ENCODE measurements around the gene GTF2H3. TPM values are rescaled to one million over a fixed set of nuclear protein-coding genes. Genes with fewer than 3 reads are reported as not detected.

GTF2H3 gene
- total RNA-seq, 5 donors from 2014 or later (not counting 1 experiment from before 2014, with no cell fraction given), result 23.7 to 27.2 (median 24.9) TPM

GRCh38 chr12:123614110-123614509 is 19.5 kb upstream of the GTF2H3 start:
- peaks cover 22 to 88% of the 10 kb centered on the region in 2 donors for H3K36me3 ChIP-seq (ENCODE audit: control insufficient read depth in 2 of 2, extremely low read depth in 1 of 2, insufficient read depth in 1 of 2, low read length in 1 of 2)
- Mint-ChIP-seq H3K27me3 (no peaks in the 10 kb centered on the region), H3K4me3 (no peak overlapping the region), H3K36me3 (peaks cover 68% of the 10 kb centered on the region), H3K4me1 (peaks cover 0 to 3% (median 2%) of the 10 kb centered on the region in 3 donors), H3K27ac (no peak overlapping the region), H3K9me3 (no peaks in the 10 kb centered on the region)
- no peaks in the 10 kb centered on the region for H3K9me3 ChIP-seq
- no peak overlapping the region for H3K27ac ChIP-seq (ENCODE audit: low read length)
- CTCF ChIA-PET, result interaction anchor here in 1 of 2 donors (0.7 kb wide), 1 partner anchor 258 kb away, joined by 3 read pairs; no protein-coding TSS in a partner anchor
- no peaks in the 10 kb centered on the region for H3K27me3 ChIP-seq (replicated peaks in 1 of 2; ENCODE audit: control insufficient read depth in 2 of 2, extremely low read depth in 1 of 2, insufficient read depth in 2 of 2, low read length in 1 of 2)
- H3K4me3 ChIP-seq (ENCODE audit: control insufficient read depth in 1 of 2, extremely low read depth in 1 of 2, low read length in 1 of 2), result no peak overlapping the region
- DNase-seq (no peak), ATAC-seq (replicated peaks in 1 of 4) (no peak)
- POLR2A ChIA-PET, result no interaction called here
- H3K4me1 ChIP-seq (ENCODE audit: control insufficient read depth in 1 of 2, extremely low read depth in 1 of 2, insufficient read depth in 2 of 2, low read length in 2 of 2), result peaks cover 0 to 5% of the 10 kb centered on the region in 2 experiments
- no CpG with 5 or more reads among the region's 2 CpGs for WGBS (ENCODE audit: insufficient coverage)

GRCh38 chr12:123614531-123614930 is 19.1 kb upstream of the GTF2H3 start:
- Mint-ChIP-seq H3K4me3 (no peak overlapping the region), H3K27ac (no peak overlapping the region), H3K27me3 (no peaks in the 10 kb centered on the region), H3K9me3 (no peaks in the 10 kb centered on the region), H3K36me3 (peaks cover 67% of the 10 kb centered on the region), H3K4me1 (peaks cover 0 to 3% (median 2%) of the 10 kb centered on the region in 3 donors)
- CTCF ChIA-PET, result interaction anchor here in 1 of 2 donors (0.7 kb wide), 1 partner anchor 259 kb away, joined by 3 read pairs; no protein-coding TSS in a partner anchor
- POLR2A ChIA-PET, result no interaction called here
- peaks cover 0 to 5% of the 10 kb centered on the region in 2 experiments for H3K4me1 ChIP-seq (ENCODE audit: control insufficient read depth in 1 of 2, extremely low read depth in 1 of 2, insufficient read depth in 2 of 2, low read length in 2 of 2)
- DNase-seq, result no peak
- 93% methylated on average over 3 of the region's 4 CpGs for WGBS (ENCODE audit: insufficient coverage)
- H3K27me3 ChIP-seq (replicated peaks in 1 of 2; ENCODE audit: control insufficient read depth in 2 of 2, extremely low read depth in 1 of 2, insufficient read depth in 2 of 2, low read length in 1 of 2), result no peaks in the 10 kb centered on the region
- H3K9me3 ChIP-seq, result no peaks in the 10 kb centered on the region
- no peak overlapping the region for H3K4me3 ChIP-seq (ENCODE audit: control insufficient read depth in 1 of 2, extremely low read depth in 1 of 2, low read length in 1 of 2)
- no peak for ATAC-seq (replicated peaks in 1 of 4)
- H3K36me3 ChIP-seq (ENCODE audit: control insufficient read depth in 2 of 2, extremely low read depth in 1 of 2, insufficient read depth in 1 of 2, low read length in 1 of 2), result peaks cover 22 to 88% of the 10 kb centered on the region in 2 donors
- no peak overlapping the region for H3K27ac ChIP-seq (ENCODE audit: low read length)

GRCh38 chr12:123617144-123617543 is 16.5 kb upstream of the GTF2H3 start:
- WGBS (ENCODE audit: insufficient coverage), result no CpG with 5 or more reads among the region's 3 CpGs
- peaks cover 24 to 91% of the 10 kb centered on the region in 2 donors for H3K36me3 ChIP-seq (ENCODE audit: control insufficient read depth in 2 of 2, extremely low read depth in 1 of 2, insufficient read depth in 1 of 2, low read length in 1 of 2)
- Mint-ChIP-seq H3K4me1 (peaks cover 0 to 3% (median 2%) of the 10 kb centered on the region in 3 donors), H3K27me3 (no peaks in the 10 kb centered on the region), H3K27ac (no peak overlapping the region), H3K9me3 (no peaks in the 10 kb centered on the region), H3K4me3 (no peak overlapping the region), H3K36me3 (peaks cover 71% of the 10 kb centered on the region)
- H3K9me3 ChIP-seq, result no peaks in the 10 kb centered on the region
- H3K27me3 ChIP-seq (replicated peaks in 1 of 2; ENCODE audit: control insufficient read depth in 2 of 2, extremely low read depth in 1 of 2, insufficient read depth in 2 of 2, low read length in 1 of 2), result no peaks in the 10 kb centered on the region
- no peak overlapping the region for H3K4me3 ChIP-seq (ENCODE audit: control insufficient read depth in 1 of 2, extremely low read depth in 1 of 2, low read length in 1 of 2)
- no peak for DNase-seq
- ChIA-PET CTCF (no interaction called here), POLR2A (no interaction called here)
- no peak for ATAC-seq (replicated peaks in 1 of 4)
- H3K27ac ChIP-seq (ENCODE audit: low read length), result no peak overlapping the region
- H3K4me1 ChIP-seq (ENCODE audit: control insufficient read depth in 1 of 2, extremely low read depth in 1 of 2, insufficient read depth in 2 of 2, low read length in 2 of 2), result peaks cover 0 to 5% of the 10 kb centered on the region in 2 experiments

GRCh38 chr12:123617580-123617979 is 16.0 kb upstream of the GTF2H3 start:
- no peaks in the 10 kb centered on the region for H3K9me3 ChIP-seq
- Mint-ChIP-seq H3K27ac (no peak overlapping the region), H3K4me1 (peaks cover 0 to 3% (median 2%) of the 10 kb centered on the region in 3 donors), H3K27me3 (no peaks in the 10 kb centered on the region), H3K36me3 (peaks cover 70% of the 10 kb centered on the region), H3K4me3 (no peak overlapping the region), H3K9me3 (no peaks in the 10 kb centered on the region)
- 98% methylated on average over 9 of the region's 13 CpGs for WGBS (ENCODE audit: insufficient coverage)
- CTCF ChIA-PET, result no interaction called here
- no peak overlapping the region for H3K27ac ChIP-seq (ENCODE audit: low read length)
- H3K27me3 ChIP-seq (replicated peaks in 1 of 2; ENCODE audit: control insufficient read depth in 2 of 2, extremely low read depth in 1 of 2, insufficient read depth in 2 of 2, low read length in 1 of 2), result no peaks in the 10 kb centered on the region
- no peak for DNase-seq
- no peak for ATAC-seq (replicated peaks in 1 of 4)
- no peak overlapping the region for H3K4me3 ChIP-seq (ENCODE audit: control insufficient read depth in 1 of 2, extremely low read depth in 1 of 2, low read length in 1 of 2)
- H3K36me3 ChIP-seq (ENCODE audit: control insufficient read depth in 2 of 2, extremely low read depth in 1 of 2, insufficient read depth in 1 of 2, low read length in 1 of 2), result peaks cover 27 to 91% of the 10 kb centered on the region in 2 donors
- peaks cover 0 to 5% of the 10 kb centered on the region in 2 experiments for H3K4me1 ChIP-seq (ENCODE audit: control insufficient read depth in 1 of 2, extremely low read depth in 1 of 2, insufficient read depth in 2 of 2, low read length in 2 of 2)
- POLR2A ChIA-PET, result no interaction called here

- ChIA-PET POLR2A (no interaction called here), CTCF (interaction anchor here in 1 of 2 donors (0.6 kb wide), 1 partner anchor 280 kb away, joined by 3 read pairs; no protein-coding TSS in a partner anchor)
- H3K27ac ChIP-seq (ENCODE audit: low read length), result no peak overlapping the region
- Mint-ChIP-seq H3K4me1 (peaks cover 2 to 3% (median 3%) of the 10 kb centered on the region in 3 donors), H3K9me3 (no peaks in the 10 kb centered on the region), H3K27ac (no peak overlapping the region), H3K4me3 (no peak overlapping the region), H3K27me3 (no peaks in the 10 kb centered on the region), H3K36me3 (peaks cover 60% of the 10 kb centered on the region)
- no peak overlapping the region for H3K4me3 ChIP-seq (ENCODE audit: control insufficient read depth in 1 of 2, extremely low read depth in 1 of 2, low read length in 1 of 2)
- 85% methylated on average over 6 of the region's 8 CpGs for WGBS (ENCODE audit: insufficient coverage)
- peaks cover 12 to 84% of the 10 kb centered on the region in 2 donors for H3K36me3 ChIP-seq (ENCODE audit: control insufficient read depth in 2 of 2, extremely low read depth in 1 of 2, insufficient read depth in 1 of 2, low read length in 1 of 2)
- no peak for ATAC-seq (replicated peaks in 1 of 4)
- H3K9me3 ChIP-seq, result no peaks in the 10 kb centered on the region
- no peak for DNase-seq
- H3K27me3 ChIP-seq (replicated peaks in 1 of 2; ENCODE audit: control insufficient read depth in 2 of 2, extremely low read depth in 1 of 2, insufficient read depth in 2 of 2, low read length in 1 of 2), result no peaks in the 10 kb centered on the region
- peaks cover 0 to 5% of the 10 kb centered on the region in 2 experiments for H3K4me1 ChIP-seq (ENCODE audit: control insufficient read depth in 1 of 2, extremely low read depth in 1 of 2, insufficient read depth in 2 of 2, low read length in 2 of 2)
These were observed 12.5 kb upstream of the GTF2H3 start for GRCh38 chr12:123621101-123621500.

- H3K27me3 ChIP-seq (replicated peaks in 1 of 2; ENCODE audit: control insufficient read depth in 2 of 2, extremely low read depth in 1 of 2, insufficient read depth in 2 of 2, low read length in 1 of 2), result no peaks in the 10 kb centered on the region
- peaks cover 0 to 5% of the 10 kb centered on the region in 2 experiments for H3K4me1 ChIP-seq (ENCODE audit: control insufficient read depth in 1 of 2, extremely low read depth in 1 of 2, insufficient read depth in 2 of 2, low read length in 2 of 2)
- H3K36me3 ChIP-seq (ENCODE audit: control insufficient read depth in 2 of 2, extremely low read depth in 1 of 2, insufficient read depth in 1 of 2, low read length in 1 of 2), result peaks cover 15 to 84% of the 10 kb centered on the region in 2 donors
- H3K4me3 ChIP-seq (ENCODE audit: control insufficient read depth in 1 of 2, extremely low read depth in 1 of 2, low read length in 1 of 2), result no peak overlapping the region
- H3K27me3 Mint-ChIP-seq, result no peaks in the 10 kb centered on the region
- peaks cover 2 to 6% (median 3%) of the 10 kb centered on the region in 3 donors for H3K4me1 Mint-ChIP-seq
- H3K9me3 ChIP-seq, result no peaks in the 10 kb centered on the region
- DNase-seq (no peak), ATAC-seq (replicated peaks in 1 of 4) (no peak)
- peaks cover 61% of the 10 kb centered on the region for H3K36me3 Mint-ChIP-seq
- no peak overlapping the region for H3K27ac Mint-ChIP-seq
- ChIA-PET POLR2A (no interaction called here), CTCF (interaction anchor here in 1 of 2 donors (0.5 to 0.6 kb wide), 2 partner anchors 407 to 1624 kb away, joined by 3 read pairs; no protein-coding TSS in a partner anchor)
- 92% methylated on average over 8 of the region's 15 CpGs for WGBS (ENCODE audit: insufficient coverage)
- H3K27ac ChIP-seq (ENCODE audit: low read length), result no peak overlapping the region
- no peak overlapping the region for H3K4me3 Mint-ChIP-seq
- no peaks in the 10 kb centered on the region for H3K9me3 Mint-ChIP-seq
These were observed 11.8 kb upstream of the GTF2H3 start for GRCh38 chr12:123621619-123622530.
